Measurements from ENCODE around the gene ZNF74.

GRCh38 chr22:20421507-20421874 lies 27.5 kb downstream of the ZNF74 start:
- TF ChIP-seq PPARA (CRISPR knock-in tag; IDR thresholded peaks at IDR 0.05; ENCODE audit: borderline replicate concordance) (no peak), CREB5 (CRISPR knock-in tag; IDR thresholded peaks at IDR 0.05; ENCODE audit: low read depth) (no peak), ZNF70 (CRISPR knock-in tag; IDR thresholded peaks at IDR 0.05) (no peak), GLIS3 (CRISPR knock-in tag; IDR thresholded peaks at IDR 0.05) (no peak), TSHZ2 (CRISPR knock-in tag; IDR thresholded peaks at IDR 0.05) (no peak), PATZ1 (CRISPR knock-in tag; IDR thresholded peaks at IDR 0.05; ENCODE audit: borderline replicate concordance) (no peak), BACH2 (CRISPR knock-in tag; IDR thresholded peaks at IDR 0.05; ENCODE audit: borderline replicate concordance) (no peak), CSDC2 (CRISPR knock-in tag; IDR thresholded peaks at IDR 0.05) (no peak)
